Spleen (tissue), 7 donors: ENCODE measurements around the gene FXYD6.

Experiments used
- POLR2A ChIP-seq, 3 donors: fragments of 450-650 bp; IDR thresholded peaks; one replicate each; pipeline ENCODE4 v1.5.1; 2017; ENCODE audit warnings: antibody characterized with exemption in 3 of 3, mild to moderate bottlenecking in 1 of 3
- TF ChIP-seq, protein P1 (sequence below), 11 experiments: fragments of 200-600 bp in 7 of 11; fragments of 450-650 bp in 4 of 11; sonication (generic) in 4 of 11; IDR thresholded peaks in 8 of 11; conservative IDR thresholded peaks in 3 of 11; 1 replicate in 7 of 11; 2 replicates in 4 of 11; pipeline versions ENCODE4 v1.4.0 to v1.8.0; 2016 to 2021; ENCODE audit warnings: antibody characterized with exemption in 11 of 11, inconsistent platforms in 4 of 11, mild to moderate bottlenecking in 1 of 11
- donor health status: DM: no; HTN: no; CAD: no; lungs with moderate emphysema.
- donor health status: DM: no; HTN: no; CAD: no.
- donor health status: DM: no; HTN: no; CAD: no.

DNA sequence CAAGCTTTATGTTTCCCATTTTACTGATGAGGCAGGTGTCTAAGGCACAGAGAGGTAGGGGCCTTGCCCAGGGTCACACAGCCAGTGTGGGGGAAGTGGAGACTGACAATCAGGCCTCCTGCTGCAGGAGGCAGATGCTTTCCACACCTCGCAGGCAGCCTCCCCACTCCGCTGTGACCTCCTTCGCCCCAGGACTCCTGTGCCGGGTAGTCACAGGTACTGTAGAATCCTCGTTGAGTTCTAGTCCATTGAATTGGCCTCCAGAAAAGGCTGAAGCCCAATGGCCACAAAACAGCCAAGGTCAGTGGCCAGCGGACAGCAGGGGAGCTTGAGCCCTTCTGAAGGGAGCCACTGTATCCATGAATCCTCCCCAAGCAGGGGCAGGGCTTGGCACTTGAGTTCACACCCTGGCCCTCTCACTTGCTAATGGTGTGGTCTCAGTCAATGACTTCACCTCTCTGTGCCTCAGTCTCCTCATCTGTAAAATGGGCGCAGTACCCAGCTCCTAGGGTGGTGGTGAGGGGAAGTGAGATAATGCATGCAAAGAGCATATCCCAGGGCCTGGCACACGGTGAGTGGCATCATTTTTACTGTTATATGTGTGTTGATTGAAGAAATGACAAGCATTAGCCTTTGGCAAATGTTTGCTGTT lies 50.8 kb downstream of the FXYD6 start:
- TF ChIP-seq, protein P1, sequence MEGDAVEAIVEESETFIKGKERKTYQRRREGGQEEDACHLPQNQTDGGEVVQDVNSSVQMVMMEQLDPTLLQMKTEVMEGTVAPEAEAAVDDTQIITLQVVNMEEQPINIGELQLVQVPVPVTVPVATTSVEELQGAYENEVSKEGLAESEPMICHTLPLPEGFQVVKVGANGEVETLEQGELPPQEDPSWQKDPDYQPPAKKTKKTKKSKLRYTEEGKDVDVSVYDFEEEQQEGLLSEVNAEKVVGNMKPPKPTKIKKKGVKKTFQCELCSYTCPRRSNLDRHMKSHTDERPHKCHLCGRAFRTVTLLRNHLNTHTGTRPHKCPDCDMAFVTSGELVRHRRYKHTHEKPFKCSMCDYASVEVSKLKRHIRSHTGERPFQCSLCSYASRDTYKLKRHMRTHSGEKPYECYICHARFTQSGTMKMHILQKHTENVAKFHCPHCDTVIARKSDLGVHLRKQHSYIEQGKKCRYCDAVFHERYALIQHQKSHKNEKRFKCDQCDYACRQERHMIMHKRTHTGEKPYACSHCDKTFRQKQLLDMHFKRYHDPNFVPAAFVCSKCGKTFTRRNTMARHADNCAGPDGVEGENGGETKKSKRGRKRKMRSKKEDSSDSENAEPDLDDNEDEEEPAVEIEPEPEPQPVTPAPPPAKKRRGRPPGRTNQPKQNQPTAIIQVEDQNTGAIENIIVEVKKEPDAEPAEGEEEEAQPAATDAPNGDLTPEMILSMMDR (IDR thresholded peaks at IDR 0.05 in 8 of 11, conservative IDR thresholded peaks at IDR 0.05 in 3 of 11): no peak
- no peak for TF ChIP-seq POLR2A (IDR thresholded peaks at IDR 0.05)
